ENCODE data around the gene GNAS. TPM values are rescaled to one million over a fixed set of nuclear protein-coding genes. Genes with fewer than 3 reads are reported as not detected.
"Not testable (repeated sequence)": the region's sequence is repeated elsewhere in the genome, so short reads cannot be mapped to it uniquely, and the experiment has no call there.

GNAS gene
- polyA plus RNA-seq, 6 donors from 2014 or later: 133 to 298 (median 194) TPM

DNA sequence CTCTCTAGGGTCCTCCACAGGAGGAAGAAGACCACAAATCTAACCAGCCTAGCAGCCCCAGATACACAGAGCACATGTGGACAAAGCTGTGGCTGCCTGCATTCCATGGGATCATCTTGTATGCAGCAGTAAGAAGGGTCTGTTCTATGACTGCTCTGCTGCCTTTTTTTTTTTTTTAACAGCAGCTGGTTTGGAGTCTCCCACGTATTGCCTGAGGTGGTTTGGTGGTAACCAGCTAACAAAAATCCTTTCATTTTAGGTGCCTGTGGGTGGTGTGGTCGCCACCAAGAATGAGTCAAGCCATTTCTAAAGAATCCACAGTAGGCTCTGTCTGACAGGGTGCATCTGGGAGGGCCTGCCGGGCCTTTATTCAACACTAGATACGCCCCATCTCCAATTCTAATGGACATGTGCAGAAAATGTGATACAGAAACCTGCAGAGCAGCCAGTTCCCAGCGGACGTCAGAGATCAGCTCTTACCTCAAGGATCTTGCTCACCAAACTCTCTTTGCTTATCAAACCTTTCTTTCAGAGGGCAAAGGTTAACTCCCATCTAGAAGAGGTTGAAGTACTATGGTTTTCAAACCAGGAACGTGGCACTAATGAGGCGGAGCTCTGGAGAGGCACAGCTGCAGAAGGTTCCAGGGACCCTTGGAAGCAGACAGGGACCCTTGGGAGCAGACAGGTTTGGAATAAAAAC lies 33.8 kb upstream of the GNAS start:
- Mint-ChIP-seq H3K27me3 (peaks cover 4 to 28% (median 22%) of the 10 kb centered on the region in 3 donors), H3K27ac (no peak overlapping the region), H3K9me3 (peaks cover 0 to 7% (median 2%) of the 10 kb centered on the region in 7 donors), H3K4me3 (no peak overlapping the region), H3K36me3 (no peaks in the 10 kb centered on the region), H3K4me1 (no peaks in the 10 kb centered on the region)
- no peak for ATAC-seq (ENCODE audit: low read depth in 2 of 2)
- no peak for DNase-seq

DNA sequence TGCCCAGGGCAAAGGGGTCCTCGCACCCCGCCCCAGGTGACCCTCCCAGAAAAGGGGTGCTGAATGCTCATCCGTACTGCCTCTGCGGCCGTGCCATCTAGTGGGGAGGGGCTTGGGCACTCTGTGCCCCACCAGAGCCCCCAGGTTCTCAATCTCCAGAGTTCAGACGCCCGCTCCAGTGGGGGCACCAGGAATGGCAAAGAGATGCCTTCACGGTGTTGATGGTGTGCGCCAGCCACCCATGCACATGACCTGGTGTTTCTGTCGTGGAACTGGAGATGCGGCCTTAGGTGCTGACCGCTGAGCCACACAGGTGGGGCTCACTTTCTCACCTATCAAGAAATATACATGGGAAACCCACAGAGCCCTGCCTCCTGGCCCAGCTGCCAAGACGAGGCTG lies 32.6 kb upstream of the GNAS start:
- ATAC-seq (ENCODE audit: low read depth in 2 of 2): no peak
- Mint-ChIP-seq H3K9me3 (peaks cover 0 to 7% (median 2%) of the 10 kb centered on the region in 7 donors), H3K4me1 (no peaks in the 10 kb centered on the region), H3K27ac (no peak overlapping the region), H3K27me3 (peaks cover 4 to 21% (median 16%) of the 10 kb centered on the region in 3 donors), H3K4me3 (no peak overlapping the region), H3K36me3 (no peaks in the 10 kb centered on the region)
- DNase-seq: no peak

DNA sequence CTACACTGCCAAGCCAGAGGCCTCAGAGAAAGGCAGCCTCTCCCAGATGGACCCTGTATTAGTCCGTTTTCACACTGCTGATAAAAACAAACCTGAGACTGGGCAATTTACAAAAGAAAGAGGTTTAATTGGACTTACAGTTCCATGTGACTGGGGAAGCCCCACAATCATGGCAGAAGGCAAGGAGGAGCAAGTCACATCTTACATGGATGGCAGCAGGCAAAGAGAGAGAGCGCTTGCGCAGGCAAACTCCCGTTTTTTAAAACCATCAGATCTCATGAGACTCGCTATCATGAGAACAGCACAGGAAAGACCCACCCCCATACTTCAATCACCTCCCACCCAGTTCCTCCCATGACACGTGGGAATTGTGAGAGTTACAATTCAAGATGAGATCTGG lies 32.0 kb upstream of the GNAS start:
- H3K27me3 Mint-ChIP-seq: peaks cover 4 to 17% (median 13%) of the 10 kb centered on the region in 3 donors
- H3K4me3 Mint-ChIP-seq; H3K36me3 Mint-ChIP-seq; ATAC-seq (ENCODE audit: low read depth in 2 of 2); H3K9me3 Mint-ChIP-seq; H3K4me1 Mint-ChIP-seq; H3K27ac Mint-ChIP-seq; DNase-seq: not testable (repeated sequence)

DNA sequence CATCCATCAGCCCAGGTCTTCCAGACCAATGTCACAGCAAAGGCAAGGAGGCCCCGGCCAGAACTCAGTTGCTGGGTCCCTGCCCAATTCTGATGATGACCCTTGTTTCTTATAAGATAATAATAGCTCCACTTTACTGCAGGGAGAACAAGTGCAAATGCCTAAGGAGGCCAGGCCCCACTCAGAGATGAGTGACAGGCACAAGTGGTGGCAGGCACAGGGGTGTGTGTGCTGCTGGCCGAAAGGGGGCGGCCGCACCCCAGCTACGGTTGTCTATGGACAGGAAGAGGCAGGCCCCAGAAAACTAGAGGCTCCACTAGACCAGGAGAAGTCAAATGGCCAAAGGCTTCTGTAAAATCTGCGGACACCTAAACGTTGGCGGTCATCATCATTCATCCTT lies 30.4 kb upstream of the GNAS start:
- Mint-ChIP-seq H3K9me3 (peaks cover 0 to 7% (median 2%) of the 10 kb centered on the region in 7 donors), H3K27me3 (peaks cover 4 to 6% (median 4%) of the 10 kb centered on the region in 3 donors), H3K4me3 (no peak overlapping the region), H3K4me1 (no peaks in the 10 kb centered on the region), H3K36me3 (no peaks in the 10 kb centered on the region), H3K27ac (no peak overlapping the region)
- DNase-seq (no peak), ATAC-seq (ENCODE audit: low read depth in 2 of 2) (no peak)

DNA sequence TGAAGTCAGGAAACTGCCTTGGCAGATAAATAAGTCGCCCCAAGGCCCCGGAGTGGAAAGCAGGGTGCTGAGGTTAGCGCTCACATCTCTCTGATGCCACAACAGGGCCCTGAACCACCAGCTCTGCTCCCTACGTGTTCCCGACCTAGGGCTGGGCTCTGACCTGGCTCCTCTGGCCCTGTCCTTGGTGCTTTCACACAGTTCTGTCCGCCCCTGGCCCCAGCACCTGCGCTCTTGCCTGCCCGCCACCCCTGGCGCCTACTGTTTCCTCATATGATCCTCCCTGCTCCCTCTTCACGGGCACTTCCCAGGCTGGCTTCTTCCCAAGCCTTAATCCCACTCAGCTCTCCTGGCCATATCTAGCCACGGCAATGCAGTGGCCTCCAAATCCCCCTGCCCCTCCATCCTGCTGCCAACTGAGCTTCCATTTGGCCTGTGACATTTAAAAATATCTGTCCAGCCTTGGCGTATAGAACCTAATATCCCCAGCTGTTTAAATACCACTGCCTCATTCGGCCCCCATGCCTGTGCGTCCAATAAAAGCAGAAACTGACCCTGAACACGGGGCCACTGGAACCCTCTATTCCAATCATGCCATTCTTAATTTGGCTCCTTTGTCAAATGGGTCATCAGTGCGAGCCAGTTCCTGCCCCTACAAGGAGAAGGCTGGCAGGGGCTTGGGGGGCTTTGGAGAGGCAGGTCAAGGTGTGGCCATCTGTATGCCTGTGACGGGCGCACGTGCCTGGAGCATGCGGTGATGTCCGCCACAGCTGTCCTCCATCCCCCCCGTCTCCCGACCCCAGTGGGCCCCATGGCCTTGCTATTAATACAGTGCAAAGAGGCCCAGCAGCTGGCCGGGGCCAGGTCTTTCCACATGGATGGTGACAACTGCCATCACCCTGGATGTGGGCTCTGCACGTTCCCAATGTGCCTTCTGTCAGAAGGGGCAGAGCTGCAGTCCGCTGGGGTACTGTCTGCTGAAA lies 29.5 kb upstream of the GNAS start:
- H3K4me1 Mint-ChIP-seq: no peaks in the 10 kb centered on the region
- ATAC-seq (ENCODE audit: low read depth in 2 of 2) (no peak), DNase-seq (no peak)
- H3K9me3 Mint-ChIP-seq: peaks cover 0 to 7% (median 2%) of the 10 kb centered on the region in 7 donors
- no peak overlapping the region for H3K4me3 Mint-ChIP-seq
- H3K36me3 Mint-ChIP-seq: no peaks in the 10 kb centered on the region
- H3K27ac Mint-ChIP-seq: peak overlapping the region in 1 of 6 donors; percentile 91
- H3K27me3 Mint-ChIP-seq: peaks cover 0 to 4% (median 0%) of the 10 kb centered on the region in 3 donors

DNA sequence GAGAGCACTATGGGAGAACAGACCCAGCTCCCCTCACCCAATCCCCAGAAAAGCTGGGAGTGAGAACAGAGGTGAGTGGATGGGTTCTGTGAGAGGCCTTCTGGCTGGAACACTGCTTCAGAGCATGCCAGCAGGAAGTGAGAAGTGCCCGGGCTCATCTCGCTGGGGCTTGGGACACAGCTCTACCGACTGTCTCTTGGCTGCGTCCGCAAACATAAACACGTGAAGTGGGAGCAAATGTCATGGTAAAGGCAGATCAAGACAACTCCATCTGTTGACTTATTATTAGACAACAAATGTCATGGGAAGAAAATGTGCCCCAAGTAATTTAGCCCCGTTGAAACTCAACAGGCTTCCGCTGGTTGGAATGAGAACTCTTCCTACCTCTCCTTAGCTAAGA lies 27.7 kb upstream of the GNAS start:
- H3K4me3 Mint-ChIP-seq: no peak overlapping the region
- H3K27me3 Mint-ChIP-seq: peaks cover 0 to 6% (median 0%) of the 10 kb centered on the region in 3 donors
- no peaks in the 10 kb centered on the region for H3K36me3 Mint-ChIP-seq
- H3K27ac Mint-ChIP-seq: no peak overlapping the region
- H3K9me3 Mint-ChIP-seq: peaks cover 0 to 7% (median 2%) of the 10 kb centered on the region in 7 donors
- DNase-seq: no peak
- no peak for ATAC-seq (ENCODE audit: low read depth in 2 of 2)
- H3K4me1 Mint-ChIP-seq: no peaks in the 10 kb centered on the region

DNA sequence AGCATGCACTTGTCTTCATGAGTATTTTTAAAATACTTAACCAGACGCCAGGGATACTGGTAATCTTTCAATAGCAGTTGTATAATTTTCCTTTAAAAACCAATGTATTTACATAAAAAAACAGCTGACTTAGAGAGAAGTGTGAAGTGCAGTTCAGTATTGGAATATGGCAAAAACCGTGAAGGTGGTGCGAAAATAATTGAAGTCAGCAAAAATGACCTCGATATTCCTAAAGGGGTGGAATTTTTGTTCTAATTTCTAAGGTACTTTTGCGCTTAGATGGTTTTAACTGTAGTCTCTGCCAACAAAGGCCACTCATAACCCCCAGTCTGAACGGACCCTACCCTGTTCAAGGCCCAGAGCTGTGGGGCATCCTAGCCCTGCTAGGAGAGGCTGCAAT lies 27.1 kb upstream of the GNAS start:
- peaks cover 0 to 2% of the 10 kb centered on the region in 2 donors for H3K36me3 Mint-ChIP-seq
- H3K4me1 Mint-ChIP-seq: peaks cover 0 to under 1% (median 0%) of the 10 kb centered on the region in 3 donors
- no peak overlapping the region for H3K4me3 Mint-ChIP-seq
- H3K27ac Mint-ChIP-seq: no peak overlapping the region
- no peak for ATAC-seq (ENCODE audit: low read depth in 2 of 2)
- H3K9me3 Mint-ChIP-seq: peaks cover 0 to 6% (median 2%) of the 10 kb centered on the region in 7 donors
- no peak for DNase-seq
- peaks cover 0 to 6% (median 0%) of the 10 kb centered on the region in 3 donors for H3K27me3 Mint-ChIP-seq

DNA sequence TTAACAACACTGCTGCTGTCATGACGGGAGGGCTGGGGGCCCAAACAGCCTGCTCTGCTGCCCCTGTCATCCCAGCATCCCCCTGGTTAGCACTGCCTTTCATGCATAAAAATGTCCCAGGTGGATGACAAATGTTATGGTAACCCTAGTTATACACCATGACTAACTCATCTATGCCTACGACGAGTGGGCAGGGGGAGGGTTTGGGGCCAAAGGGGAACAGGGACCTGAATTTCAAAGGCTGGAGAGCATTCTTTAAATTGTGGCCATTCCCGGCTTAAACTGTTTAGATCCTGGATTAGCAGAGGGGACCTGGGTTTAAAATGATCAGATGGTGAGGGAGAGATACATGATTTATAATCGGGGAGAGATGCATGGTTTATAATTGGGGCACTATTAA lies 26.2 kb upstream of the GNAS start:
- peaks cover 0 to 7% of the 10 kb centered on the region in 2 donors for H3K36me3 Mint-ChIP-seq

DNA sequence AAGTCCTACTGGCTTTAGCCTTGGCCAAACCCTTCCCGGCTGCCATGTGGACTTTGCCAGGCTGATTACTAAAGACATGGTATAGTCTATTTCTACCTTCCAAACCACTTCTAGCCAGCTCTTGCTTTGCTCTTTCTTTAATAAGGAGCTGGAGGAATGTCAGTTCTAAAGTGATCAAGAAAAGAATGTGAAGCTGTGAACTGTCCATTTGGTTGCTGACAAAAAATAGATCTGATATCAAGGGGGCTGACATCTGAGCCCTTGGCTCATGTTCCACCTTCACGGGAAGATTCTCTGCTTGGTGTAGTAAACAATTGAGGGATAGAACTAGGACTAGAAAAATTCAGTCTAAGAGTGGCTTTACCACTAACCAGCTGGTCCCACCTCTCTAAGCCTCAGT lies 24.4 kb upstream of the GNAS start:
- Mint-ChIP-seq H3K36me3 (peaks cover 0 to 7% of the 10 kb centered on the region in 2 donors), H3K4me1 (peaks cover 0 to 4% (median 0%) of the 10 kb centered on the region in 3 donors), H3K27me3 (peaks cover 0 to 14% (median 1%) of the 10 kb centered on the region in 3 donors), H3K4me3 (no peak overlapping the region), H3K9me3 (peaks cover 0 to 5% (median 0%) of the 10 kb centered on the region in 7 donors), H3K27ac (no peak overlapping the region)
- DNase-seq (no peak), ATAC-seq (ENCODE audit: low read depth in 2 of 2) (no peak)

More for the DNA sequence above, 26.2 kb upstream of the GNAS start:
- Mint-ChIP-seq H3K4me3 (no peak overlapping the region), H3K27ac (peak overlapping the region in 1 of 6 donors; percentile 75), H3K4me1 (peaks cover 0 to 4% (median 0%) of the 10 kb centered on the region in 3 donors), H3K27me3 (peaks cover 0 to 6% (median 0%) of the 10 kb centered on the region in 3 donors), H3K9me3 (peaks cover 0 to 5% (median under 1%) of the 10 kb centered on the region in 7 donors)
- no peak for ATAC-seq (ENCODE audit: low read depth in 2 of 2)
- DNase-seq: no peak

DNA sequence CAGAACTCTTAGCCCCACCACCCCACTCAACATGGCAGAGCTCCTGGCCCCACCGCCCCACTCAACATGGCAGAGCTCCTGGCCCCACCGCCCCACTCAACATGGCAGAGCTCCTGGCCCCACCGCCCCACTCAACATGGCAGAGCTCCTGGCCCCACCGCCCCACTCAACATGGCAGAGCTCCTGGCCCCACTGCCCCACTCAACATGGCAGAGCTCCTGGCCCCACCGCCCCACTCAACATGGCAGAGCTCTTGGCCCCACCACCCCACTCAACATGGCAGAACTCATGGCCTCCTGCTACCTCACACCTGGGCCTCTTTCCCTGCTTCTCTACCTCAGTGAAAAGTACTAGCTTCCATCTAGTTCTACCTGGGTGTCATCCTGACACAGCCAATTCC lies 23.7 kb upstream of the GNAS start:
- not testable (repeated sequence) for H3K9me3 Mint-ChIP-seq, H3K4me3 Mint-ChIP-seq

DNA sequence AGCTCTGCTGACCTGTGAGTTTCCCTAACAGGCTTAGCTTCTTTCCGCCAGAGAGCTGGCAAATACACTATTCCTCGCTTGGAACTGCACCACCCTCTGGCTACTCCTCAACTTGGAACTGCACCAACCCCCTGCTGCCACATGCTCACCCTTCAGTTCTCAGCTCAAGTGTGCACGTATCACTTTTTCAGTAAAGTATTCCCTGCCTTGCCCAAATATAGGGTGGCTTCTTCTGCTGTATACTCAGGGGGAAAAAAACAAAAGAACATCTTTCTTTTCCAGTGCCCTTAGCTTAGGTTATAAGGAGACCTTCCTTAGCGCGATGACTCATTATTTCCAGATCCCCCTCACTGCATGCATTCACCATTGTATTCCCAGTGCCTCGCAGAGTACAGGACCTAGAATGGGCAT lies 23.0 kb upstream of the GNAS start:
- Mint-ChIP-seq H3K9me3 (peaks cover 0 to 5% (median 0%) of the 10 kb centered on the region in 7 donors), H3K4me3 (no peak overlapping the region), H3K27me3 (peaks cover 0 to 28% (median 15%) of the 10 kb centered on the region in 3 donors), H3K36me3 (peaks cover 0 to 7% of the 10 kb centered on the region in 2 donors), H3K4me1 (peaks cover 0 to 4% (median 0%) of the 10 kb centered on the region in 3 donors), H3K27ac (no peak overlapping the region)
- DNase-seq: no peak
- ATAC-seq (ENCODE audit: low read depth in 2 of 2): no peak

More for the DNA sequence above, 23.7 kb upstream of the GNAS start:
- not testable (repeated sequence) for DNase-seq; H3K36me3 Mint-ChIP-seq; ATAC-seq (ENCODE audit: low read depth in 2 of 2); H3K4me1 Mint-ChIP-seq; H3K27ac Mint-ChIP-seq
- peaks cover 0 to 20% (median 8%) of the 10 kb centered on the region in 3 donors for H3K27me3 Mint-ChIP-seq

DNA sequence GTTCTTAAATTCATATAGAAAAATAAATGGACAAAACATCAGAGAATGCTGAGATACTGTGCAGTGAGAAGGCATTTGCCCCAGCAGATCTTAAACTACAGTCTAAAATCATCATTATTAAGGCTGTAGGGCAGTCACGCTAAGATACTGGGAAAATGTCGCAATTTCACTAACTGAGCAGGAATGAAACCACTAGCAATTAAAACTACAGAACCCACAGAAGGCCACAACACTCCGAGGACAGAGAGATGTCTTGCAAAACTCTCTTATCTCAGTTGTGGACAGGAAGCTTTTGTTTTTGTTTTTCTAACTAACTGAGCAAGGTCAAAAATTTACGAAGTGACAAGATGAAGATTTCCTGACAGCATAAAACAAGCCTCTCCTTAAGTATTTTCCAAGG lies 20.1 kb upstream of the GNAS start:
- no peak overlapping the region for H3K4me3 Mint-ChIP-seq
- ATAC-seq (ENCODE audit: low read depth in 2 of 2) (no peak), DNase-seq (no peak)
- no peak overlapping the region for H3K27ac Mint-ChIP-seq
- H3K27me3 Mint-ChIP-seq: peaks cover 8 to 52% (median 28%) of the 10 kb centered on the region in 3 donors
- peaks cover 0 to 4% (median 0%) of the 10 kb centered on the region in 3 donors for H3K4me1 Mint-ChIP-seq
- peaks cover 0 to 5% (median 0%) of the 10 kb centered on the region in 7 donors for H3K9me3 Mint-ChIP-seq
- H3K36me3 Mint-ChIP-seq: peaks cover 0 to 7% of the 10 kb centered on the region in 2 donors

DNA sequence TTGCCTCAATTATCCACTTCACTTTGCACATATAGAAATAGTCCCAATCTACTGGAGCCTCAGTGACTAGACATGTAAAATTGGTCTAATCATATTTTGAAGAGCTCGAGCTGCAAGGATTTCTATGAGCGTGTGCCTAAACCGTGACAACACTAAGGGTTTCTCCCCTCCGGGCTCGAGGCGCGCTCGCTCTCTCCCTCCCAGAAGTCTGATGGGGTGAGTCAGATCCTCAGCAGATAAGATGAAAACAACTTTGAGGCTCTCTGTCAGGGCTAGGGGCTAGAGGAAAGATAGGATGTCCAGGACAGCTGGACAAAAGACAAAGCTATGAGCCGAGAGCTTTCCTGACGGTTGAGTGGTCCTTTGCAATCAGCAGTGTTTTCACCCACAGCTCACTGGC lies 18.6 kb upstream of the GNAS start:
- Mint-ChIP-seq H3K27ac (no peak overlapping the region), H3K9me3 (peaks cover 0 to 5% (median 0%) of the 10 kb centered on the region in 7 donors), H3K4me1 (peaks cover 0 to 4% (median 0%) of the 10 kb centered on the region in 3 donors), H3K36me3 (peaks cover 0 to 7% of the 10 kb centered on the region in 2 donors), H3K4me3 (peak overlapping the region in 1 of 8 donors; percentile 31), H3K27me3 (peaks cover 8 to 56% (median 28%) of the 10 kb centered on the region in 3 donors)
- no peak for DNase-seq
- no peak for ATAC-seq (ENCODE audit: low read depth in 2 of 2)

Measured in naive B cell (primary cell).